Fibroblast of pulmonary artery (primary cell): Measurements from ENCODE around the gene PTPRM.

ENCODE experiments used
- DNase-seq: peaks from one replicate; pipeline ENCODE4 v3.0.0-alpha.2; 2010; ENCODE audit warnings: low read depth
- H3K4me3 ChIP-seq: replicated peaks from 2 replicates; pipeline ENCODE4 v1.5.1; 2011; ENCODE audit warnings: low read depth, mild to moderate bottlenecking, control low read depth, low read length, moderate library complexity
- CTCF ChIP-seq: IDR thresholded peaks from 2 replicates; pipeline ENCODE4 v1.5.1; 2011; ENCODE audit warnings: mild to moderate bottlenecking, control low read depth, low read length, inconsistent platforms; ENCODE audit errors: missing control alignments

Gene PTPRM

DNA sequence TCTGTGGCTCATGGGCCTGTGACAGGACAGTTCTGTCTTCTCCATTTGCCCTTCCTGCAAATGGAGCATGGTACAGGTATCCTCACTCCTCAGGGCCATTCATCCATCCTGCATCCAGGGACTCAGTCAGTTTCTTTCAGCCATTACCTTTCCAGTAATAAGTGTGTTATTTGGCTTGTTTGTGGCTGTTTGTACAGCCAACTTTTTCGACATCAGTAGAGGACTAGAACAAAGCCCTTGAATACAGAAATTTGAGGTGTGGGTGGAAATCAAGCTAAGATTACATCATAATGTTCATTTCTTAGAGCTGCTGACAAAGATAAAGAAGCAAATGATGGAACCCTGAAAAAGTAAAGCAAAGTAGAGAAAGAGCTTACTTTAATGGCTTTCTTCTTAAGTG is 290.4 kb downstream of the PTPRM start:
- no peak for TF ChIP-seq CTCF
- H3K4me3 ChIP-seq, result no peak overlapping the region
- DNase-seq, result no peak

DNA sequence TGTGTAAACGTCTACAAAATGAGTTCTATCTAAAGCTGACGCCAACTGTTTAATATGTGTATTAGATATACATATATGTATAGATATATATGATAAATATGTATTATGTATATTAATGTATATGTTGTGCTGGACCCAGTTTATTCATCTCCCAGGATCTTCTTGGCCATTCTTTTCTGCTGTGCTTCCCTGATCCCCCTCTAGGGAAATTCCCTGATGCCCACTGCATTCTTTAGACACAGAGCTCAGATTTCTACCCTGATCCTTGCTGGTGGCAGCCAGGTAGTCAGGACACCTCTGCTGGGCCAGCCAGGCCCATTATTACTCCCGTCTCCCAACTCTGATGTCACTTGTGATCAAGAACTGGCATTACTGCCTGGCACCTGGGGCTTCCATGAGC is 292.0 kb downstream of the PTPRM start:
- DNase-seq, result no peak
- H3K4me3 ChIP-seq, result no peak overlapping the region
- TF ChIP-seq CTCF, result no peak

GRCh38 chr18:7870266-7870665 is 303.1 kb downstream of the PTPRM start:
- no peak for TF ChIP-seq CTCF
- DNase-seq, result no peak
- no peak overlapping the region for H3K4me3 ChIP-seq

- no peak overlapping the region for H3K4me3 ChIP-seq
- DNase-seq, result peak; percentile 57
- no peak for TF ChIP-seq CTCF
These were observed 303.7 kb downstream of the PTPRM start for GRCh38 chr18:7870855-7871254.

DNA sequence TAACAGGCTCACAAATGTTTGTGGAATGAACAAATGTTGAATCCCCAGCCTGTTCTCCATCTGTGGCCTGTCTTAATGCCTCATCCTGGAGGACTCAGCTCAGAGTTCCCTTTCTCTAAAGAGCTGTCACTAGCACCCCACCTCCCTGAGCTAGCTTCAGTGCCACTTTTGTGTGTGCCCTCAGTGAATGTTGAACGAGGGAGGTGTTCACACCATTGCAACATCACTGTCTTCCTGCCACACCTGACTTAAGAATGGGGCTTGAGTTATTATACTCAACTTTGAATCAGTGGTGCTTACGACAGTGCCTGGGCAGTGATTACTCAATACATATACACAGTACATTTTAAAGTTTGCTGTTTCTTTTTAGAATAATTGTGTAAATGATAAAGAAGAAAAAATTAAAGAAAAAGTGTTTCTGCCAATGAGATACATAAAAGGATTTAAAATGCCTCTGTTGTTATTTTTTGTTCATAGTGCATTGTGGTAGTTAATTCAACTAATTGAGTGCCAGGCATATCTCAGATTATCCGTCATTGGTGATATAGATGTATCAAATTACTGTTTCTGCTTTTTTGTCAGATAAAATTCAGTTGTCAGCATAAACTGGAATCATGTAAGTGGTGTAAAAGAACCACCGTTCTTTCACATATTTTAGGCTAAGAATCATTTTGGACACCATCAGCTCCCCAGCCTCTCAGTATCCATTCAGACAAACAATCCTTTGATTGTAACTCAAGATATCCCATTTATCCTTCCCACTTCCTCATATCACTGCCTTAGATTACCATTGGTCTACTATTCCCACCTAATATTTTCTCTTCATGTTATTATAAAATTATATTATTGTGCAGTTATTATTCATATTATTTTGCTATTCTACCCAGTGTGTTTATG is 304.7 kb downstream of the PTPRM start:
- DNase-seq, result peak; percentile 35
- no peak overlapping the region for H3K4me3 ChIP-seq
- no peak for TF ChIP-seq CTCF

- no peak overlapping the region for H3K4me3 ChIP-seq
- peak; percentile 32 for DNase-seq
- peak; percentile 12 for TF ChIP-seq CTCF
These were observed 305.5 kb downstream of the PTPRM start for GRCh38 chr18:7872569-7872968.

DNA sequence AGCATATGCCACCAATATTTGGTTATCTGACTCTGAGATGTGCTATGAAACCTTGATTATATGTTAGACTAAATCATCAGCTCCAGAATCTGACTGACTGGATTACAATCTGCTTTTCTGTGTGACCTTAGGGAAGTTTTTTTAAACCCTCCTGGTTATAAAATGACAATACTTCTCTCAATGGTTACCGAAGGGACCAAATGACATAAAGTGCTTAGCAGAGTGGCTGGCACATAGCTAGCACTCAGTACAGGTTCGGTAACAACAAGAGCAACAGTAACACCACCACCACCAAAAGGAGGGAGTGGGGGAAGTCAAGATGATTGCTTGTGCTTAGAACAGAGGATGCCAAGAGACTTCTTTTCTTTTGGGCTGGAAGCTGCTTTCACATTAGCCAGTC is 306.2 kb downstream of the PTPRM start:
- no peak for DNase-seq
- H3K4me3 ChIP-seq, result no peak overlapping the region
- TF ChIP-seq CTCF, result no peak
